ENCODE measurements around the gene IFIH1.
A peak's percentile ranks its signal among the peaks of the same experiment; 100 is the strongest.

Gene IFIH1

DNA sequence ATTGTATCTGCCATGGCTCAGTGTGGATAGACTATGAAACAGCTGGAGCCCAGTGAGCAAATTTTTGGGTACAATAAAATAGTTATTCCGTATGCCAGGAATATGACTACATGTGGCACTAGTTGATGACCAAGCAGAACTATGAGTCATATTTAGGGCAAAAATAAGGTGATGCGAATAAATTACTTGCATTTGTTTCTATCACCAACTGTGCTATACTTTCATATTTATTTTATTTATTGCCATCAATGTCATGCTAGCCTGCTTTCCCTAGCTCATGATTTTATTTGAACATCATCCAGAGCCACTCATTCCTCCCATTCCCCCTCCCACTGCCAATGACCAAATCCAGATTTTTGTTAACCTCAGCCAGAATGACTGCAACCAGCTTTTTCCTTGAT lies 61.9 kb downstream of the IFIH1 start:
- no peak for DNase-seq

DNA sequence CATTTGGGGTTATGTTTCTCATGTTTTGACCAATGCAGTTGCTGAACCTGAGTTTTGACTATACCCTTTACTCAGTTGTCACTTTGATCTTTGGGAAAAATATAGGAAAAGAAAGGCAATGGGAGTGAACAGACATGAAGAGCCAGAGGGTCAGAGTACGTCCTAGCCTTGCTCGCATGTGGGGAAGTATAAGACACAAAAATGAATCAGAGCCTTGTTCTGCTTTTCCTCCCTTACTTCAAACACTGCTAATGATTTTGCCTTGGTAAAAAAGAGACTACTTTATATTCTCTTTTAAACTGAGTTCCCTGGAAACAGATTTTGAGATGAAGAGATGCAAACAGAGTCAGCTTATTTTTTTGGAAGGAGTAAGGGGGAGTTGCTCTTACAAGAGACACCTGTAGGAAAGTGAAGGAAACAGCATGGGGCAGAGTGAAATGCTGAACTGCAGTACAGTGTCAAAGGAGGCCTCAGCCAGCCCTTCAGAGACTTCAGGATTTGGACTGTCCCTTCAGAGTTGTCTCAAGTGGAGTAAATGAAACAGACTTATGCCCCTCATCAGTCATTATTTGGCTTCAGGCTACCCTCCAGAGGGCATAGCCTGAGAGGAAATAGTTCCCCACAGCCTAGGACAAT lies 64.1 kb downstream of the IFIH1 start:
- no peak for DNase-seq

DNA sequence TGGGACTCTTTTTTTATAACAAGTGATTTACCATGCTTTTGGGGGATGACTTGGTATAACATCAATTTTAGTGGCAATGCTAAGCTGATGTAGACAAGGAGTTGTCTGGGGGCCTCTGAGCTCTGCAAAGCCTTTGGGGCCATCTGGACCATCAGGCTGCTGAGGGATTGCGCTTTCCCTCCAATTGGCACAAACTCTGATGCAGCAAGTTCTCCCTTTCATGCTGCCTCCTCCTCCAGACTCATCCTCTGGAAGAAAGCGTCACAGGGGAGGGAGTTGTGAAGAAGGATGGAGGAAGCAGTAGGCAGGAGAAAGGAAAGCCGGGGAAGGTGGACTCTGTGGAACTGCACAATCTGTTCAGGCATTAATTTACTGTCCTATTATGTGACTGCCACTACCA lies 65.0 kb downstream of the IFIH1 start:
- DNase-seq: no peak

- DNase-seq: no peak
Measured at GRCh38 chr2:162252153-162252552, 66.3 kb downstream of the IFIH1 start.

DNA sequence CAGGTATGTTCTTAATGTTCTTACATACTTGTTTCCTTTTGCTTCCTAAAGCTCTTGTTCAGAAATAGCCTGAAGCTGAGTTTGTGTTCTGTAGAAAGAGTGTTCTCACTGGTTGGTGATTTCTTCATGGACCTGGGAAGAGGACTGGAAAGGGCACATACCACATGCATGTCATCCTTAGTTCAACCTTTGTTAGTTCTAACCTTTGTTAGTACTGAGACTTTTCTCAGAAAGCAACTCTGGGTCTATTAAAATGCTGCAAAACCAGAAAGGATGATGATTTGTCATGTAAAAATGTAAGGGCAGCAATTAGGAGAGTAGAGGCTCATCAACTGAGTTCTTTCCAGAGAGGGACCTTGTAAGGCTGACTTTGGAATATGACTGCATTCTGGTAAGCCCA lies 72.7 kb downstream of the IFIH1 start:
- no peak for DNase-seq

- DNase-seq: no peak
Measured at GRCh38 chr2:162245061-162245460, 73.4 kb downstream of the IFIH1 start.

- DNase-seq: no peak
Measured at GRCh38 chr2:162244541-162245031, 73.9 kb downstream of the IFIH1 start.

DNA sequence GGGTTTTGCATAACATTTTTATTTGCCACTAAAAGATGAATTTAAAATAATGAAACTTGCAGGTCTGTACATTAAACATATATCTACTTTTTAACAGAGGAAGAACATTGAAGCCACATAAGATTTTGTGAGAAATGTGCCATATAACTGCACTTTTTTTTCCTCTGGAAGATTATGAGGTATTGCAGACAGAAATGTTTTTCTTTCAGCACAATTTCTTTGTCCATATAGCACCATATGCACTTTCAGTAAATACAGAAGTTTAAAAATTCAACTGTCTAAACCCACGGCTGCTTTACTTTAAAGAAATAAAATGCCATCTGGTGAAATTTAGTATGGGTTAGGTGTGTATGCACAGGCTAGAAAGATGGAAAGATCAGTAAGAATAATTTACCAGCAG lies 74.8 kb downstream of the IFIH1 start:
- DNase-seq: no peak

DNA sequence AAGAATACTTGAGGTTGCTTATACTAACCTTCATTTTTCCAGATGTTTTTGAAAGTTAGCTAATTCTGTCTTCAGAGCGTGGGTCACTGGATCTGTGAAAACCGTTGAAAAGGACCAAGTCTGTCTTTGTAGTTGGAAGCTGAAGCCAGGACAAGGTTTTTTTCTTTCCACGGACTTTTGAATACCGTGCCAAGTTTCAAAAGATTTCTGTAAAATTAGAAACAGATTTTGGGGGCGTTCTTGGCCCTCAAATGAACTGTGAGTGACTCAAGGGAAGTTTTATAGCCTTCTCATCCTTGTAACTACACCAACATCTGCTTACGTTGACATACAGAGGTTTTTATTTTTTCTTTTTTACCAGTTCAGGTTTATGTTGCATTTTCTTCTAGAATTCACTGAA lies 75.2 kb downstream of the IFIH1 start, which contains the start of gene FAP:
FAP (minus strand) TSS at position 152 of the 400 bp plus-strand sequence; CDS start at position 34, 118 bp downstream.
- DNase-seq: no peak

GRCh38 chr2:162242586-162243280 lies 75.8 kb downstream of the IFIH1 start:
- no peak for DNase-seq

- DNase-seq: no peak
Measured at GRCh38 chr2:162241571-162241970, 76.9 kb downstream of the IFIH1 start.

GRCh38 chr2:162234620-162235462 lies 83.6 kb downstream of the IFIH1 start:
- no peak for DNase-seq

DNA sequence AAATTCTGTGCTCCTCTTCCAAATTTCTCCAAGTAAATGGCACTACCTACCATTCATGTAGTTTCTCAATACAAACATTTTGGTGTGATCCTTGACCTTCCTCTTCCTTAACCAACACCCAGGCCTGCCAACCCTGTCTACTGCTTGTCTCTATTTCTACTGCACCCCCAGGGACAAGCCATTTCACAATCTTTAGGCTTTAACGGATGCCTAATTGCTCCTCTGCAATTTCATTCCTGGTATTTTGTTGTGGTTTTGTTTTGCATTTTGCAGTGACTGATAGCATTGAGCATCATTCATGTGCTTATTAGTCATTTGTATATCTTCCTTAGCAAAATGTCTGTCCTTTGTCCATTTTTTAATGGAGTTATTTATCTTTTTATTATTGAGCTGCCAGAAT lies 85.3 kb downstream of the IFIH1 start:
- DNase-seq: no peak

- no peak for DNase-seq
Measured at GRCh38 chr2:162232671-162233070, 85.8 kb downstream of the IFIH1 start.

DNA sequence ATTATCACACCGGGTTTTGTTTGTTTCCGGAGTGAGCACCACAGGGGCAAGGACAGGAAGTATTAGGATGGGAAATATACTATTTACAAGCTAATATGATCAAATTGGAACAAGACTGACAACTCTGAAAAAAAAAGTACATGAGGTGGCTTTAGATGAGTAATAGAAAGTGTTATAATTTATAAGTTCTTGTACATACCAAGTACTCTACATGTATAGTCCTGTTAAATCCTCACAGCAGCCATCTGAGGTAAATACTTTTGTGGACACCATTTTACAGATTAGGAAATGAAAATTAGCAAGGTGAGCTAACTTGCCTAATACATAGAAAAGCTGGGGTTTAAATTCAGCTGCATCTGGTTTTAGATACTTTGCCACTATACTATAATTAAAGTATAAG lies 86.5 kb downstream of the IFIH1 start:
- DNase-seq: no peak

DNA sequence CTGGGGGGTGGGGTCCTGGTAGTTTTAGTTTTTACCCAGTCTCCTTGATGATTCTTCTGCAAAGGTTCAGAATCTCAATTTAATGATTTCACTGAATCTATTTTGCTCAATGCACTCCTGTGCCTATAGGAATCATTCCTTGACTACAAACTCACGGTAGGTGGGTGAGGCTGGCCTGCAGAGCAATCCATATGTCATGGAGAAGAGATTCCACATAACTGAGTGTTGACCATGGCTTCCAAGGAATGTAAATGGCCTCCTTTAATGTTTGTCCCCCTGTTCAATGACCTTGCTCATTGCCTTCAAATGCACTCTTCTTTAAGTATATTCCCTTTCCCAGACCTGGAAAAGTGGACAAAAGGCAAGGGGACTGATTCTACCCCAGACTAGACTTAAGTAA lies 87.7 kb downstream of the IFIH1 start:
- DNase-seq: no peak

GRCh38 chr2:162226836-162227235 lies 91.6 kb downstream of the IFIH1 start:
- no peak for DNase-seq

- DNase-seq: peak in 5 of 6 experiments; percentile 2 to 14 (median 12)
Measured at GRCh38 chr2:162221064-162221463, 97.4 kb downstream of the IFIH1 start.

GRCh38 chr2:162220368-162220767 lies 98.1 kb downstream of the IFIH1 start:
- DNase-seq: no peak

GRCh38 chr2:162219426-162219825 lies 99.1 kb downstream of the IFIH1 start:
- no peak for DNase-seq

- no peak for DNase-seq
Measured at GRCh38 chr2:162217598-162217997, 100.9 kb downstream of the IFIH1 start.
